Measurements from ENCODE around the gene TBC1D7. TPM values are rescaled to one million over a fixed set of nuclear protein-coding genes. Genes with fewer than 3 reads are reported as not detected.

TBC1D7 gene
- total RNA-seq, 2 experiments from 2014 or later: 25.2 to 30.3 TPM

DNA sequence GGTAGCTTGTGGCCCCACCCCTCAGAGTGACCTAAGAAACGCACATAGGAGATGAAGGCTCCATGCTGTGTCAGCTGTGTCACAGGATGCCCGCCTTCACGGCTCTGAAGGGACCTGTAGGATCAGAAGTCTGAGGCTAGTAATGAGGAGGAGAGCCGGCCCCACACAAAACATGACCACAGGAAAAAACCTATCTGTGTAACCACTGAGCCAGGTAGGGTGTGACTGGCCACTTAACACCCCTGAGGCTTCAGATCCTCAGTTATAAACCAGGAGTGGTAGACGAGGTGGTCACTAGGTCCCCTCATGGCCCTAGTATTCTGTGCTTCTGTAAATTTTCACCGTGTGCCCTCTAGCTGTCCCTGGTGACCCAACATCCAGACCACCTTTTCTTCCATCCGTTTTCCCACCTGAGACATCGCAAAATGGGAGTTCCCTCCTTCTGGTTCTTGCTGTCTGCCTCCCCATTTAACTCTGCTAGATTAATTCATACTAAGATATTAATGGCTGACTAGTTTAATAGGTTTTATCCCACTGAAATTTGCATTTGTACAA, 52.8 kb downstream of the TBC1D7 start:
- ChIA-PET POLR2A (no interaction called here), CTCF (interaction anchor here (0.8 to 1.1 kb wide), 2 partner anchors 297 to 364 kb away, joined by 4 to 5 read pairs; no protein-coding TSS in a partner anchor)
- DNase-seq: no peak

DNA sequence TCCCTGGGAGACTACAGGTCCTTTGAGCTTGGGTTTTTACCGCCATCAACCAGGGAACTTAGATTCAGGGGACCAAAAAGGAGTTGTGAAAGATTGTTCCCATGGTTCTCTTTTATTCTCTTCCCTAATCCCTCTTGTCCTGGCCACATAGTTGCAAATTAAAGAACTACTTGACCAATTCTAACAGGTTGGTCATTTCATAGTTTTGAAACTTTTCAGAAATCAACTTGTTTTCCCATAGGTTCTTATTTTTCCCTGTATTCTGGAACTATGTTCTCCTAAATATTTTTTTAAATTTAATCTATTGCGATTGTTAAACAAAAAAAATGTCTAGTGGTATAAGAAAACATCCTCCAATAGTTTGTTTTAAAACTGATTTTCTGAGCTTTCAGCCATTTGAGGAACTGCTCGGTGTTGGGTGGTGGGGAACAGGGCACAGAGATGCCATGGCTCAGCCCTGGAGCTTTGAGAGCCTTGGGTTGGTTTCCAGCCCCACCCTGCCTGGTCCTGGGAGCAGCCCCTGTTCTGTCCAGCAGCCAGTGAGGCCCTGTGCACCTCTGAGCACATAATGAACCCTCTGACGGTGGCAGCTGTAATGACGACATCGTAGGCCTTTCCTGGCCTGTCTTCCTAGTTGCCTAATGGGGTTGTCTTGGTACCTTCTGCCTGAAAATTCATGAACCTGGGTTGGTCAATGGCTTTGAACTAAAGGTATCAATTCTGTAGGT, 53.5 kb downstream of the TBC1D7 start:
- ATAC-seq (no peak), DNase-seq (no peak)
- ChIA-PET POLR2A (interaction anchor here (0.7 kb wide), 1 partner anchor 54 kb away, joined by 3 read pairs; no protein-coding TSS in a partner anchor), CTCF (interaction anchor here (0.8 to 1.1 kb wide), 2 partner anchors 298 to 364 kb away, joined by 4 to 5 read pairs; no protein-coding TSS in a partner anchor)
- Mint-ChIP-seq H3K4me3 (no peak overlapping the region), H3K36me3 (ENCODE audit: low read depth) (no peaks in the 10 kb centered on the region), H3K9me3 (ENCODE audit: insufficient read depth) (no peaks in the 10 kb centered on the region), H3K4me1 (ENCODE audit: low read depth) (peaks cover 44% of the 10 kb centered on the region), H3K27me3 (ENCODE audit: low read depth) (peaks cover 10% of the 10 kb centered on the region), H3K27ac (no peak overlapping the region)

More for the DNA sequence above, 52.8 kb downstream of the TBC1D7 start:
- no peak for ATAC-seq
- Mint-ChIP-seq H3K4me1 (ENCODE audit: low read depth) (peaks cover 50% of the 10 kb centered on the region), H3K4me3 (no peak overlapping the region), H3K27me3 (ENCODE audit: low read depth) (peaks cover 9% of the 10 kb centered on the region), H3K9me3 (ENCODE audit: insufficient read depth) (no peaks in the 10 kb centered on the region), H3K36me3 (ENCODE audit: low read depth) (no peaks in the 10 kb centered on the region), H3K27ac (no peak overlapping the region)

DNA sequence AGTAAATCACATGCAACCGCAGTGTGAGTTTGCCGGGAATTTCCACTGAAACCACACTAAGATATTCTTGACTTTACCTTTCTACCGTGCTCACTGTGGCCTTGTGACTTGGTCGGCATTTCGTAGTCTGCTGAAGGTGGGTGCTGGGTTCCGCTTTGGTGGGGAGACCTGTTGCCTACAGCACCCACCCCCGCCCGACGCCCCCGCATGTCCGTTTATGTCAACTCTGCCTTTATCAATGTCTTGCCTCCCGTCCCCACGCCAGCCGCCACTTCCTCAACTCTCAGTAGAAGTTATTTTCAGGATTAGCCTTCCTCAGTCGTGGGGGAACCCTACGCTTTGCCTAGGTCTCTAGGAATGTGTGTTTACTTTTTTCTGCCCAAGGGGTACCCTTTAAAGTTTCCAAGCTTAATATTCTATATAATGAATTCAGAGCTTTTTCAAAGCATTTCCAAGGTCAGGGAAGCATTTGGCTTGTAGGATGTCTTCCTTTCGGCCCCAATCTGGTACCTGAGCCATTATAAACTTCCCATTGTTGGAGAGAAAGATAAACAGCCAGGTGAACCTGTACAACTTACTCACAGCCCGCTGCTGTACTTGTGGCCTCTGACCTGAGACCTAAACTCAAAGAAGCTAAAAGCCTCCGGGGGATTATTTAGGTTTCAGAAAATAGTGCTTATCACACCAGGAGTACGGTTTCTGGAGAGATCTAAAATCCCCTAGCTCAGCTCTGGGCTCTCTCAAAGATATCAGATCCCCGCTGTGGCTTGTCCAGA, 54.2 kb downstream of the TBC1D7 start:
- Mint-ChIP-seq H3K4me3 (peak overlapping the region; percentile 51), H3K4me1 (ENCODE audit: low read depth) (peaks cover 38% of the 10 kb centered on the region), H3K9me3 (ENCODE audit: insufficient read depth) (no peaks in the 10 kb centered on the region), H3K27ac (peak overlapping the region; percentile 61), H3K27me3 (ENCODE audit: low read depth) (peaks cover 12% of the 10 kb centered on the region), H3K36me3 (ENCODE audit: low read depth) (no peaks in the 10 kb centered on the region)
- ChIA-PET CTCF (interaction anchor here (1.1 kb wide), 1 partner anchor 363 kb away, joined by 5 read pairs; no protein-coding TSS in a partner anchor), POLR2A (interaction anchor here (0.7 kb wide), 1 partner anchor 55 kb away, joined by 3 read pairs; no protein-coding TSS in a partner anchor)
- DNase-seq: peak; percentile 52
- peak; percentile 80 for ATAC-seq

DNA sequence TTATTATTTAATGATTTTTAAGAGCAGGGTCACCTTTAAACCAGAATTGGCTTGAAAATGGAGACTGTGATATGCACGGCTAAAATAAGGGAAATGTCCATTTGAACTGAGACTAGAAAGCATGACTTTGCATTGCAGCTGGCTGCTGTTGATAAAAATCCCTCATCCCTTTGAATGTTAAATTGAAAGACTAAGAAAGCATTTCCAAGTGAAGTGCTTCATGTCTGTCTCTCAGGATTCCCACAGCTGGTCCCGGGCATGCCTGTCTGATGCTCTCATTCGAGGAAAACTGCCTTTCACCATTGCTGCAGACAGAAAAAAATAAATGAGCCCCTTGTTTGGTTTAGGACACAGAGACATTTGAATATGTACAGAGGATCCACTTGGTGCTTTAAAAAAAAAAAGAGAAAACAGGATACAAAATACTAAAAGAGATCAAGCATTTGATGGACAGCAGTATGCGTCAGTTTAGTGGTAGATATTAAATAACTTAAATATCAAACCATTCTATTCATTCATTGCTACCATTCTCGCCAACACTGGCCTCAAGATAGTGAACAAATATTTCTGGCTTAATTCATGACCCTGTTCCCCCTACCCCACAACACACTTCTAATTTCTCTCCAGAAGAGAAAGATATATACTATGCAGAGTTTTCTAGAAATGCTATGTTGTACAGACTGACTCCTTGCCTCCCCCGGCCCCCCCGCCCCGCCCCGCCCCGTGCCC, 55.0 kb downstream of the TBC1D7 start:
- Mint-ChIP-seq H3K36me3 (ENCODE audit: low read depth) (no peaks in the 10 kb centered on the region), H3K4me1 (ENCODE audit: low read depth) (peaks cover 35% of the 10 kb centered on the region), H3K4me3 (no peak overlapping the region), H3K9me3 (ENCODE audit: insufficient read depth) (no peaks in the 10 kb centered on the region), H3K27ac (no peak overlapping the region), H3K27me3 (ENCODE audit: low read depth) (peaks cover 12% of the 10 kb centered on the region)
- ATAC-seq (no peak), DNase-seq (no peak)
- POLR2A ChIA-PET: no interaction called here
- CTCF ChIA-PET: no interaction called here

DNA sequence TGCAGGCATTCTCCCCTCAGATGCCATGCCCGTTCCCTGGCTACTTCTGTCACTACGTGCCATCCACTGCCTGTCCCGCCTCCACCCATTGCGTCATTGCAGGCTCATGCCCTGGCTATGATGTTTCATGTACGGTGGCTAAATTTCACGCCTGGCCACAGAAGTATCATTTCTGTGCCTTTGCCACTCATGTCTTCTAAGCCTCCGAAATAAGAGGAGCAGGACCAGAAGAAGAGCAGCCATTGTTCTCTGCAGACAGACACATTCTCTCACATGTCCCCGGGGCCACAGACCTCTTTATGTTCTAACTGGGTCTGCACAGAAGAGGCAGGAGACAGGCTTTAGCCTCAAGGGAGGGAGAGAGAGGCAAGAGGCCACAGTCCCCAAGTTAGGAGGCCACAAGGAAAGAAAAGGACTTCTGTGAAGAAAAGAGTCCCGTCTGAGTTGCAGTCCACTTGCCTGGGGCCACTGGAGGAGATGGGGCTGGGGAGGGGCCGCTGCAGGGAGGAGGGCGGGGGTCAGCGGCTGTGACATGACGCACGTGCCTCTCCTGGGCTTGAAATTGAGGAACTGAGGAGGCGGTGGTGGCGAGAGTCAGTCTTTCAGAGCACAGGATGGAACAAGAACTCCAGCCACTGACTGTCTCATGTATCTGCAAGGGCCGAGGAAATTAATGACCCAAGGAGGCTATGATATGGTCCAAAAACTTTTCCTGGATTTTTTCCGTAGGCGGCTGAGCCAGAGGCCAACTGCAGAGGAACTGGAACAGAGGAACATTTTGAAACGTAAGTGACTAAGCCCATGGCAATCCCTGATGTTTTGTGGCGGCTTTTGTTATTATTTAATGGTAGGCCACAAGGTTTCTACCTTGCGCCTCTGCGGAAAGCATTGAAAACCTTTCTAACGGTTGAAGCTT, 55.9 kb downstream of the TBC1D7 start:
- DNase-seq: no peak
- POLR2A ChIA-PET: no interaction called here
- CTCF ChIA-PET: no interaction called here

DNA sequence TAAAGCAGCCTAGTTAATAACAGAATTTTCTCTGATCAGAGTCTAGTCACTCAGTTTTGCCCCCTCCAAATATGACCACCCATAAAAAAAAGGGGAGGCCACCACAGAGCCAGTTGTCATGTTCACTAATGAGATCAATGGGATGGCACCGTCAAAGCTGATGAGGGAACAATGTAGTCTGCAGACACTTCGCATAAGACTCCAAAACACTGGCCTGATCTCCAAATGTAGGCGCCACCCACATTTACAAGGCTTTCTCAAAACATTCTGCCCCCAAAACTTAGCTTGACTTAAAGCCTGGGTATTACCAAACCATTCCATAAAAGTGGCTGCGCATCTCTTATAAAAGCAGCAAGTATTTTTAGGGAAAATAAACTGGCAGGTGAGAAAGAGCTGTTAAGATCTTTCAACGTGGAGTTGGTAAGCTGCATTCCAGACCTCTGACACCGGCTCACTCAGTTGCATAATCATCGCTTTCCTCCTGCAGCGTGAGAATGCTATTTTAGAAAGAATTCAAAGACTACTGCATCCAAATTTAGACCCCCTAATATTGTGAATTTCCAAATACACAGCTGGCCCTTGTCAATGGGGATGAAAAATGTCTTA, 59.3 kb downstream of the TBC1D7 start:
- peaks cover 14% of the 10 kb centered on the region for H3K27me3 Mint-ChIP-seq (ENCODE audit: low read depth)
- no peak overlapping the region for H3K27ac Mint-ChIP-seq
- H3K4me3 Mint-ChIP-seq: no peak overlapping the region
- ChIA-PET CTCF (no interaction called here), POLR2A (no interaction called here)
- ATAC-seq: no peak
- H3K9me3 Mint-ChIP-seq (ENCODE audit: insufficient read depth): no peaks in the 10 kb centered on the region
- H3K36me3 Mint-ChIP-seq (ENCODE audit: low read depth): peaks cover 4% of the 10 kb centered on the region
- H3K4me1 Mint-ChIP-seq (ENCODE audit: low read depth): peaks cover 17% of the 10 kb centered on the region
- no peak for DNase-seq

More for the DNA sequence above, 55.9 kb downstream of the TBC1D7 start:
- Mint-ChIP-seq H3K4me3 (no peak overlapping the region), H3K9me3 (ENCODE audit: insufficient read depth) (no peaks in the 10 kb centered on the region), H3K36me3 (ENCODE audit: low read depth) (no peaks in the 10 kb centered on the region), H3K27ac (no peak overlapping the region), H3K27me3 (ENCODE audit: low read depth) (peaks cover 12% of the 10 kb centered on the region), H3K4me1 (ENCODE audit: low read depth) (peaks cover 29% of the 10 kb centered on the region)
- no peak for ATAC-seq

DNA sequence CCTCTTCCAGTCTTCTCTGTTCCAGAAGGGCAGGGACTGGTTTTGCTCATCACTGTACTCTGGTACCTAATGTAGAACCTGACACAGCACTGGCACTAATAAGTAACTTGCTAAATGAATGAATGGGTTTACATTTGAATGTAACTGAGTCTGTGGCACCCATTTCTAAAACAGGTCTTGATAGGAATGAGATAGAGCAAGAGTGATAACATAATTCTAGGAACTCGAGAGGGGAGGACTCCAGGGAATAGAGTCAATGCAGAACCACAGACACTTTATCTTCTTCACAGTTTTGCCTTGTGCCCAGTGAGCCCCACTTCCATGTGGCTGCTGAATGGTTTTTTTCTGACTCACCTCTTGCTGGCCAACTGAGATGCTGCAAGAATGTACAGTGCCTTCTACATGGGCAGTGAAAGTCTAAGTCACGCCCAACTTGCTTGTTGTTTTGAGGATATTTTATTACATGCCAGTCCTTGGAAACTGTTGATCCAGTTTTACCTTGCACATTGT, 61.1 kb downstream of the TBC1D7 start:
- ATAC-seq: no peak
- ChIA-PET POLR2A (no interaction called here), CTCF (no interaction called here)
- Mint-ChIP-seq H3K4me3 (no peak overlapping the region), H3K4me1 (ENCODE audit: low read depth) (peaks cover 7% of the 10 kb centered on the region), H3K27me3 (ENCODE audit: low read depth) (peaks cover 7% of the 10 kb centered on the region), H3K27ac (no peak overlapping the region), H3K9me3 (ENCODE audit: insufficient read depth) (no peaks in the 10 kb centered on the region), H3K36me3 (ENCODE audit: low read depth) (peaks cover 4% of the 10 kb centered on the region)
- DNase-seq: no peak

DNA sequence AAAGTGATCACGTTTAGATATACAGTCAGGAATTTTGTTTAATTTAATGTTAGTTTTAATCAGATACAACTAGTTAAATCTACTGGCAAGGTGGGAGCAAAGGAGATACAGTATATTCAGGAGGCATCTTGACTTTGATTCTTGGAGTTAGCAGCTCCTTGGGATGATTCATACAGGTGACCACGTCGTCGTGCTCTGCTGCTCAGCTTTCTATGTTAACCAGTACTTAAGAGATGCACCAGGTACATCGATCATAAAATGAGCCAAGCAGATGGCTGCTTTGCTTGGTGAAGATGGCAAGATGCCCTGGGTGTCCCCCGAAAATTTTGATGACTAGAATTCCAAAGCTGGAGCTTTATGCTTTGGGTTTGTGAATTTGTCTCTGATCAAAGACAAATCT, 64.7 kb downstream of the TBC1D7 start:
- CTCF ChIA-PET: no interaction called here
- ATAC-seq: no peak

DNA sequence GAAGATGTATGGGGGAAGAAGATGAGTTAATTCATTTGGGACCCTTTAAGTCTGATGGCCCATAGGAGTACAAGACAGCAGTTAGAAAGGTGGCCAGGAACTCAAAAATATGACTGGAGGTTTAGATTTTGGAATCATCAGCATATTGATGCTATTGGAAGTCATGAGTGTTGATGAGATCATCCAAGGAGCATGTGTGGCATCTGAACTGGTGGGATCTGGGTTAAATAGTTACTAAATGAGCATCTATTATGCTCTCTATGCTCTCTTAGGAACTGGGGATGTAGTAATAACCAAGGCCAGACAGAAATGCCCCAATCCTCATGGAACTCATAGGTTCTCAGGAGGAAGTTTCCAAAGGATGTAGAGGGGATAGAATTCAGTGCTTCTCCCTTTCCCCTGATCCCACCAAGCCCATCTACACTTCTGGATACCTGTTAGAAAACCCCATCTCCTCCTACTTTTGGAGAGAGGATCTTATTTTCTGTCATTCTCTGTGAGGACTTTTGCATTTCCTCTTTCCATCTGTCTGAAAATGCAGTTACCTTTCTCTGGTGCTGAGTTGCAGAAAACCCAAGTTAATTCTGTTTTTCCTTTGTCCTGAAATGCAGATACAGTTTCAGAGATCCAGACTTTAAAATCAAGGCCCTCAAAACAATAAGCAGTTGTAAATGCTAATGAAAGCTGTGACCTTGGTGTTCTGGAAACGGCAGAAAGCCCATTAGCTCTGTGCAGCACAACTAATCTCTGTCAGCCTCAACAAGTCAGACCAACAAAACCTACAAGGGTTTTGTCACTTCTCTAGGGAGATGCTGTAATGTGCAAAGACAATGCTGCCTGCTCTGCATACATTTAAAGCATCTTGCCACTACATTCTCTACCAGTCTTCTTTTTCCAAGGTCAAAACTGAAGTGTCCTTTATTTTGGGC, 65.8 kb downstream of the TBC1D7 start:
- H3K9me3 Mint-ChIP-seq (ENCODE audit: insufficient read depth): no peaks in the 10 kb centered on the region
- H3K4me1 Mint-ChIP-seq (ENCODE audit: low read depth): peaks cover 13% of the 10 kb centered on the region
- DNase-seq (no peak), ATAC-seq (no peak)
- H3K36me3 Mint-ChIP-seq (ENCODE audit: low read depth): peaks cover 4% of the 10 kb centered on the region
- peaks cover 3% of the 10 kb centered on the region for H3K27me3 Mint-ChIP-seq (ENCODE audit: low read depth)
- no peak overlapping the region for H3K4me3 Mint-ChIP-seq
- H3K27ac Mint-ChIP-seq: no peak overlapping the region
- CTCF ChIA-PET: no interaction called here
- POLR2A ChIA-PET: interaction anchor here (1.0 kb wide), 1 partner anchor 42 kb away, joined by 3 read pairs; no protein-coding TSS in a partner anchor

More for the DNA sequence above, 64.7 kb downstream of the TBC1D7 start:
- DNase-seq: no peak
- POLR2A ChIA-PET: interaction anchor here (1.0 kb wide), 1 partner anchor 41 kb away, joined by 3 read pairs; no protein-coding TSS in a partner anchor
- H3K27me3 Mint-ChIP-seq (ENCODE audit: low read depth): peaks cover 3% of the 10 kb centered on the region
- no peaks in the 10 kb centered on the region for H3K9me3 Mint-ChIP-seq (ENCODE audit: insufficient read depth)
- no peak overlapping the region for H3K27ac Mint-ChIP-seq
- H3K36me3 Mint-ChIP-seq (ENCODE audit: low read depth): peaks cover 4% of the 10 kb centered on the region
- H3K4me3 Mint-ChIP-seq: no peak overlapping the region
- peaks cover 15% of the 10 kb centered on the region for H3K4me1 Mint-ChIP-seq (ENCODE audit: low read depth)

Data from activated CD8-positive, alpha-beta T cell treated with anti-CD3 and anti-CD28 coated beads, Interleukin-2, amount 10 ng/mL, durations not matched to agents 7 days and 5 days (primary cell).